Effector CD8-positive, alpha-beta T cell (primary cell): ENCODE data around the gene KIF5A.

Source experiments
- DNase-seq: peaks from one replicate; lab custom pipeline; 2025; lab: John Stamatoyannopoulos, UW

The KIF5A gene

DNA sequence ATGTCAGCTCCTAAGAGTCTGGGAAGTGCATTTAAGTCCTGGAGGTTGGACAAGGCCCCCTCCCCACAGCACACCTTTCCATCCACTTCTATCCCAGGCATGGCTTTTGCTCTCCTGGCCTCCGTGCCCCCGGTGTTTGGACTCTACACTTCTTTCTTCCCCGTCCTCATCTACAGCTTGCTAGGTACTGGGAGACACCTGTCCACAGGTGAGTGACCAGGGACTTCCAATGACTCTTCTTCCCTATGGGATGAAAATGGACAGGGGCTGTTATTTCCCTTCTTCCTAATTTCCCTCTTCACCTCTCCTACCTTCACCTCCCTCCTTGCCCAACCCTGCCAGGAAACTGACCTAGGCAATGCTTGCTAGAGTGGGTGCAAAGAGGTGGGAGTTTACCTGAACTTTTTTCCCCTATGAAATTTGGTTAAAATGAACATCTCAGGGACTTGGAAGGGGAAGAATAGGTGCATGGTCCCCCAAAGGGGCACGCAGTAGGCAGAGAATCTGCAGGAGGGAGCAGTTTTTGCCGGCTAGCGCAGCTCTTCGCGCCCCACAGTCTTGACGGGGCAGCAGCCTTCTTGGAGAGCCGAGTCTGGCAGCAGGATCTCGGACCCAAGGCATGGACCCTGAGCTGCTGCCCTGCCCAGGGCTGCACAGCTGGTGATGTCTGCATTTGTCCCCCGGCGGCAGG lies 70.5 kb downstream of the KIF5A start:
- no peak for DNase-seq

GRCh38 chr12:57620936-57621496 lies 71.2 kb downstream of the KIF5A start:
- no peak for DNase-seq

GRCh38 chr12:57621497-57622292 lies 71.9 kb downstream of the KIF5A start:
- DNase-seq, result peak; percentile 33

DNA sequence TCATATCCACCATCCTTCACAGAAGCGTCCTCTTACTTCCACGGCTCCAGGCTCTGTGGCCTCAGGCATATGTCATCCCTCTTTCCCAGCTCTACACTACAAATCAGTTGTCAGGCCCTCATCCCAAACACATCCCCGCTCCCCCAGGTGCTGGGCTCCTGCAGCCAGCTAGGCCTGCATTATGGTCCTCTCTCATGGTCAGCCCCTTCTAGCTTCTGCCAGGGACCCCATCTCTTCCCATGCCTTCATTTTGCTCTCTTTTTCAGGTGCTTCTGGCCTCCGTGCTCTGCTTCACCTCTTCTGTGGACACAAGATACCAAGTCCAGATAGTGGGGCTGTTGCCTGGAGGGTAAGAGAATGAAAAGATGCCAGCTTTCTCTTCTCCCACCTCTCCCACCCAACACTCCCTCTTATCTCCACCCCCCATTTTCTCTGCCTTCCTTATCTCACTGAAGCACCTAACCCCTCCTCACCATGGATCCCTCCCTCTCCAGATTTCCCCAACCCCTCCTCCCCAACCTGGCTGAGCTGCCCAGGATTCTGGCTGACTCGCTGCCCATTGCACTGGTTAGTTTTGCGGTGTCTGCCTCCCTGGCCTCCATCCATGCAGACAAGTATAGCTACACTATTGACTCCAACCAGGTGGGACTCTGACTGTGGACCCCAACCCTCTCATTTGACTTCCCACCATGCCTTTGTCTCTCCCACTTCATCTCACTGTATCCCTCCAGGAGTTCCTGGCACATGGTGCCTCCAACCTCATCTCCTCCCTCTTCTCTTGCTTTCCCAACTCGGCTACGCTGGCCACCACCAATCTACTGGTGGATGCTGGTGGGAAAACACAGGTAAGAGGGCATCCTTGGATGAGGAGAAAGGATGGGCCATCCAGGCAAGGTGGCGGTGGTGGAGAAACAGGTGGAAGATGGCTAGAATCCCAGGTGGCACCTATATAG lies 72.7 kb downstream of the KIF5A start:
- no peak for DNase-seq

DNA sequence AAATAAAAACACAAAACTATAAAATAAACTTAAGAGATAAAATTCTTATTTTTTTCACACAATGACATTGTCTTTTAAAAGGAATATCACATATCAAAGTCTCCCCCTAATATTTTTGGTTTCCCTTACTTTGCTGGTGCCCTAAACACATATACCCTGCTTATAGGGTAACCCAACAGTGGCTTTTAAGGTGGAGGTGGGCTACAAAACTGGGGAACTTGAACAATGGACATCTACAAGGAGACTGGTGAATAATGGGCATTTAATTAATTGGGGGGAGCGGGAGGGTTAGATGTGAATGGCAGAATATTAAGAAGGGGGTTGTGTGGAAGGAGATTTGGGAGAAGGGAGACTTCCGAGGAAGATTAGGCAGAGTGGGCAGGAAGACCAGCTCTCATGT lies 73.5 kb downstream of the KIF5A start:
- DNase-seq, result no peak

GRCh38 chr12:57623811-57624390 lies 74.1 kb downstream of the KIF5A start:
- DNase-seq, result no peak

GRCh38 chr12:57624441-57625220 lies 74.8 kb downstream of the KIF5A start:
- no peak for DNase-seq

- no peak for DNase-seq
These were observed 75.6 kb downstream of the KIF5A start for GRCh38 chr12:57625261-57626032.

GRCh38 chr12:57626111-57626920 lies 76.5 kb downstream of the KIF5A start:
- no peak for DNase-seq

GRCh38 chr12:57626921-57627445 lies 77.1 kb downstream of the KIF5A start:
- DNase-seq, result no peak

- no peak for DNase-seq
These were observed 77.8 kb downstream of the KIF5A start for GRCh38 chr12:57627501-57628279.

DNA sequence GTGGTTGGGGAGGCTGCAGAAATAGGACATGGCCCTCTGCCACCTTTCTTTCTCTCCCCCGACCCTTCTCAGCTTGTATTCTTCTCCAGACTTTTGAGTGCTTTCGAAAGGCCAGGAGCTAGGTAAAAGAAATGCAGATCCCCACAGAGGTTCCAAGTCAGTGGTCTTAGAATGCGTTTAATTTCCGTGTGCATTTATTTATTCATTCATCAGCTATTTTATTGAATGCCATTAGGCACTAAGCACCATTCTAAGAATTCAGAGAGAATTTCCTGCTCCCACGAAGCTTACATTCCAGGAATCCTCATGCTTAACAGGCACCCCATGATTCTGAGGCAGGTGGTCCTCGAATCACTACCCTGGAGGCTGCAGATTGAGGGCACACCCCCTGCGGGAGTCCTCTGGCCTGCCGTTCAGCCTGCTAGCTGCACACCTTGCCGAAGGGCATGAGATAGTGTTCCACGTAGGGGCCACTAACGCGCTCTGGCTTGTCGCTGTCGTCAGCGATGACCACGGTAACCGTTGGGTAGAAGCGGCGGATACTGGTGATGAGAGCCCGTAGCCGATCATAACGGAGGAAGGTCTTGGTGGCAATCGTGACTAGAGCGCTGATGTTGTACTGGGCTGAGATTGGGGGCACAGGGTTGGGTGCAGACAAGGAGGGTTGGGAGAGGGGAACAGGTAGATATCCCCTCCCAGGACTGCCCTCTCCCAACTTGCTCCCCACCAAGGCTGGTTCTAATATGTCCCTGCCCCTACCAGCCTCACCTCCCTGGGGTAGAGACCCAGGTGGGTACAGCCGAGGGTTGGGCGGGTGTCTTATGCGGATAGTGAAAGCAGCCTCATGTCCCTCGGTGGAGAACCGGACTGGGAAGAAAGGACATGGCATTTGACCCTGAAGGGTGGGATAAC lies 78.7 kb downstream of the KIF5A start:
- DNase-seq, result no peak

- no peak for DNase-seq
These were observed 80.1 kb downstream of the KIF5A start for GRCh38 chr12:57629897-57630471.

DNA sequence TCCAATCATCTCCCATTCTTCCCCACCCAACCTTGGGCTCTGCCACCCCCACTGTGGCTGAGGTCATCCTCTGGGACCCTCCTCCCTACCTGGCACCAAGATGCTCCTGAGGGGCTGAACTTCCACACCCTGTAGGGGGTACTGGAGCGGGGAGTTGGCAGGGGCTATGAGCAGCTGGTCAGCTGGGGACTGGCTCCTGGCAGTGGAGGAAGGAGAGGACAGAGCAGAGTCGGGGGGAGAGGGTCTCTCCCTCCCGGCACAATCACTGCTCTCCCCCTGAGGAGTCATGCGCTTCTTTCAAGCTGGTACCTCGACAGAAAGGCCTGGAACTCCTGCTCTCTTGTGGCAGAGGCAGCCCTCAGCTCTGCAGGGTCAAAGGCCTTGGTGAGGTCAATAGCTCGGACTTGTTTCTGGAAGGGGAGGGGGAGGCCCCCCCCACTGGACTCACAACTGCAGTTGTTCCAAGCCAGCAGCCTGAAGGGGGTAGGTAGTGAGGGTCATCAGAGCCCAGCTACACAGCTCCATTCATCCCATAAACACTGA lies 81.1 kb downstream of the KIF5A start:
- DNase-seq, result no peak

- no peak for DNase-seq
These were observed 81.8 kb downstream of the KIF5A start for GRCh38 chr12:57631566-57632072.
